Stimulated activated naive B cell treated with anti-CD40 and anti-IgM and Interleukin-4, amounts not matched to agents 10 μg/mL and 1 μg/mL and 100 μg/mL, for 72 hours (primary cell): ENCODE measurements around the gene TRIM52.

Experiments used
- ATAC-seq, 2 donors: fragments of 150-1000 bp; cut with Tn5 transposase; replicated peaks; 2 replicates each; pipeline ENCODE4 v1.10.0; 2021; ENCODE audit warnings: moderate library complexity in 1 of 2
- DNase-seq: peaks from one replicate; pipeline ENCODE4 v3.0.0; 2021
- H3K27ac Mint-ChIP-seq: one replicate; pipeline ENCODE4 v1.8.0; 2022; ENCODE audit warnings: mild to moderate bottlenecking, mixed read lengths
- H3K27me3 Mint-ChIP-seq, 2 donors: one replicate each; pipeline ENCODE4 v1.8.0; 2022; ENCODE audit warnings: mixed read lengths in 2 of 2
- H3K36me3 Mint-ChIP-seq, 2 donors: one replicate each; pipeline ENCODE4 v1.8.0; 2022; ENCODE audit warnings: mixed read lengths in 2 of 2, mild to moderate bottlenecking in 1 of 2
- H3K4me1 Mint-ChIP-seq, 2 donors: one replicate each; pipeline ENCODE4 v1.8.0; 2022; ENCODE audit warnings: mixed read lengths in 2 of 2, mild to moderate bottlenecking in 1 of 2
- H3K4me3 Mint-ChIP-seq, 2 donors: one replicate each; pipeline ENCODE4 v1.8.0; 2022; ENCODE audit warnings: mild to moderate bottlenecking in 2 of 2, mixed read lengths in 2 of 2, moderate library complexity in 1 of 2
- H3K9me3 Mint-ChIP-seq, 2 donors: one replicate each; pipeline ENCODE4 v1.8.0; 2022; ENCODE audit warnings: mixed read lengths in 2 of 2, mild to moderate bottlenecking in 1 of 2

Gene TRIM52

DNA sequence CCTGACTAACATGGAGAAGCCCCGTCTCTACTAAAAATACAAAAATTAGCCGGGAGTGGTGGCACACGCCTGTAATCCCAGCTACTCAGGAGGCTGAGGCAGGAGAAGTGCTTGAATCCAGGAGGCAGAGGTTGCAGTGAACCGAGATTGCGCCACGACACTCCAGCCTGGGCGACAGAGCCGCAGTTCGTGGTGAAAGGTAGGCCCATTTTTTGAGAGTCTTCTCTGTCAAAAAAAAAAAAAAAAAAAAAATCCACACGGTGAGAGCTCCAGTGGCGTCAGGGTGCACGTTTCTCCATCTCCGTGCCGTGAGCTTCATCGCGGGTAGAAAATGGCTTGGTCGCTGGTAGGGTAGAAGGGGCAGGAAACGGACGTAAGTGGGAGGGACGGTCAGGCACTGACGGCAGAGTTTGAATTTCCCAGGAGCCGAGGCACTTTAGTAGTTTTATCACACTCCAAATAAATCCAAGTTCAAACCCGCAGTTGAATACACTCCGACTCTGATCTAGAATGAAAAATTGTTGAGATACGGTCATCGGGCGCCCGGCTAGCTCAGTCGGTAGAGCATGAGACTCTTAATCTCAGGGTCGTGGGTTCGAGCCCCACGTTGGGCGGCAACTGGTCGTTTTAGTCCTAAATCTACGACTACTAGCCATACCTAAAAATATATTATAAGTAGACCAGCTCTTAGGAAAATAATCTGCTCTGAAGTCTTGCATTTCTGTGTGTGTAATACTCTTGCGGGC is 53.6 kb downstream of the TRIM52 start:
- peak; percentile 67 for DNase-seq
- H3K9me3 Mint-ChIP-seq = no peaks in the 10 kb centered on the region

DNA sequence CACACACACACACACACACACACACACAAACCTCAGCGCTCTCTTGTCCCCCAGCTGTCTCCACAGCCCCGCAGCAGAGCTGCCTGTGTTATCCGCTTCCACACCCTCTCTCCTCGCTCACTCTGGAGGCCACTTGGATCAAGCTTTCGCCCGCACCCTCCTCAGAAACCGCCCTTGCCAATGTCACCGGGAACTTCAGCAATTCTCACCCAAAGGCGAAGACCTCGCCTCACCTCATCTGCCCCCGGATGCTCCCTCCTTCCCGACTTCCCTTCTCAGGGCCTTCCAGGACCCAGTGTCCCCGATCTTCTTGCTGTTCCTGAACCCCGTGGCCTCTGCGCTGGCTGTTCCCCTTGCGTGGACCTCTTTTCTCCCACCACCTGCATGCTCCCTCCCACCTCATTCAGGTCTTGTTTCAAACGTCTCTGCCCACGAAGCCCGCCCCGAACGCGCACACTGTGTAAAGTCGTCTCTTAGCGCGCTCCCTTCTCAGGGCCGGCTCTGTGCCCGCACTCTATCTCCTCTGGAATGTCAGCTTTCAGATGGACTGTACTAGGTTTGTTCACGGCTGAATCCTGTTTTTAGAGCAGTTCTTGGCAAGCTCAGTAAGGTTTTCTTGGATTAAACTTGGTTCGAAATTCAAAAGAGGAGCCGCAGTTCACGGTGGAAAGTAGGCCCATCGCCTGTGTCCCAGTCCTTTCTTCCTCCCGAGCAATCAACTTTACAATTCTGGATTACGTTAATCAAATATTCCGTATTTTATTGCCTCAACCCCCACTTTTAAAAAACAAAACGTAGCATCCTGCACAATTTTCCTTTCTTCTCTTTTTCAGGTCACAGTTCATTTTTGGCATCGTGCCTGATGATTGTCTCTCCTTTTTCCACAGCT is 54.9 kb downstream of the TRIM52 start:
- peaks cover 34 to 48% of the 10 kb centered on the region in 2 donors for H3K4me1 Mint-ChIP-seq
- H3K36me3 Mint-ChIP-seq = peaks cover 9 to 17% of the 10 kb centered on the region in 2 donors
- DNase-seq (no peak), ATAC-seq (peak in 1 of 2 donors; percentile 13)
- no peaks in the 10 kb centered on the region for H3K9me3 Mint-ChIP-seq
- peak overlapping the region; percentile 87 for H3K4me3 Mint-ChIP-seq
- peak overlapping the region; percentile 99 for H3K27ac Mint-ChIP-seq
- H3K27me3 Mint-ChIP-seq = peaks cover 30% of the 10 kb centered on the region in 2 donors

More for the DNA sequence above, 53.6 kb downstream of the TRIM52 start:
- Mint-ChIP-seq H3K27me3 (peaks cover 30% of the 10 kb centered on the region in 2 donors), H3K4me1 (peaks cover 32 to 47% of the 10 kb centered on the region in 2 donors), H3K4me3 (peak overlapping the region; percentile 87), H3K27ac (peak overlapping the region; percentile 99), H3K36me3 (peaks cover 9 to 13% of the 10 kb centered on the region in 2 donors)
- ATAC-seq = peak; percentile 64 to 69
